NCI-H2107 treated with DMSO at 0.1 percent for 48 hours (cell line): Measurements from ENCODE around the gene EMILIN2.
"Not testable (repeated sequence)": the region's sequence is repeated elsewhere in the genome, so short reads cannot be mapped to it uniquely, and the experiment has no call there.

Experiments
- DNase-seq: peaks from one replicate; lab custom pipeline; 2025; ENCODE audit not compliant: unreplicated experiment; lab: John Stamatoyannopoulos, UW

The EMILIN2 gene

GRCh38 chr18:2843146-2843545, 3.7 kb upstream of the EMILIN2 start:
- no peak for DNase-seq

DNA sequence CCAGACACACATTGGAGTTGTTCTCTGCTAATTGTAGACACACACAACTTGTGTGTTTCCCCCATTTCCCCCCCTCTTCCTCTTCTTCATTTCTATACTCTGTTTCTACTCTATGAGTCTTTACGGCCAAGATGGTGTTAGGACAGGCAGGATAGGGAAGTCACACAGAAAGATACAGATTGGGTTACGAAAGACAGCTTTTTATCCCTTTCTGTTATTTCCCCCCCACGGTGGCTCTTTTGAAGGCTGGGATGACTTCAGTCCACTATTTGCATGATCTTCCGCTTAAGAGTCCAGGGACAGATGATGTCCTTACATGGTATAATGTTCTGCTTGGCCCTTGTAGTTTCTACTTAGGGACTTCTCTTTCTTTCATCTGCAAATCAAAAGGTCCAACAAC, 1.6 kb upstream of the EMILIN2 start:
- no peak for DNase-seq

GRCh38 chr18:2847317-2848246, 776 bp downstream of the EMILIN2 start:
- DNase-seq = no peak

- no peak for DNase-seq
Observed at GRCh38 chr18:2848247-2849246, 1.7 kb downstream of the EMILIN2 start.

DNA sequence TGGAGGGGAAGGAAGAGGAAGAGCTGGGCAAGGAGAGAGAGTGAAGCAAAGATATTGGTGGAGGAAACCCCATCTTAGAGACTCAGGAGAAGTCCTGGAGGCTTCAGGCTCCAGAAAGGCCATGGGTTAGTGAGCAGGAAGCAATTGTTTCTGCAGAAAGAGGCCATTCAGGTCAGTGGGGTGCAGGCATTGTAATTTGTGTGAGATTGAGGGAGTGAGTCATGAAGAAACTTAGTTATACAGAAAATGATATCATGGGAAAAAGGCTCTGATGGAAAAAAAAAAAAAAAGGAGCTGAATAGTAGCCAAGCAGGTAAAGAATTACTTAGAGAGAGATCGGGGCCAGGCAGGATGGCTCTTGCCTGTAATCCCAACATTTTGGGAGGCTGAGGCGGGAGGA, 4.0 kb downstream of the EMILIN2 start:
- no peak for DNase-seq

DNA sequence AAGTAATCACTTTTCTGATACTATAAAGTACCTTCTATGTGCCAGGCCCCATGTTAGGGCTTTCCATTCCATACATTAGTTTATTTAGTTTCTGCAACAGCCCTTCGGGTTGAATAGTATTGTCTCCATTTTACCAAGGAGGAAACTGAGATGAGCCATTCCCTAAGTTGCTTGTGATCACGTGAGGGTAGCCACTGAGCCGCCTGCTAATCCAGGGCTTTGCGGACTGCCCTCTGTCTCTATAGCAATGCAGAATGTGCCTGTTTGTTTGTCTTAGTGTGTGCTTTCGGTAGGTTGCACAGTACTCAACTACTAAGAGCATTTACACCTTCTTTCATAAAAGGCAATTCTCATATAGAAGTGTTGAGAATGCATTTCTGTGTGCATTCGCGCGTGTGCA, 5.0 kb downstream of the EMILIN2 start:
- no peak for DNase-seq

DNA sequence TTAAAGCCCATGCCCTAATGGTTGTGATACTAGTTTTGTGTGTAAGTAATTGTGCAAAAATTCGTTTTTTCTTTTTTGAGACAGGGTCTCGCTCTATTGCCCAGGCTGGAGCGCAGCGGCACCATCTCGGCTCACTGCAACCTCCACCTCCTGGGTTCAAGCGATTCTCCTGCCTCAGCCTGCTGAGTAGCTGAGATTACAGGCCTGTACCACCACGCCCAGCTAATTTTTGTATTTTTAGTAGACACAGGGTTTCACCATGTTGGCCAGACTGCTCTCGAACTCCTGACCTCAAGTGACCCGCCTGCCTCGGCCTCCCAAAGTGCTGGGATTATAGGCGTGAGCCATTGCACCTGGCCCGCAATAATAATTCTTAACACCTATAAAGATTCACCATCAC, 5.7 kb downstream of the EMILIN2 start:
- not testable (repeated sequence) for DNase-seq

DNA sequence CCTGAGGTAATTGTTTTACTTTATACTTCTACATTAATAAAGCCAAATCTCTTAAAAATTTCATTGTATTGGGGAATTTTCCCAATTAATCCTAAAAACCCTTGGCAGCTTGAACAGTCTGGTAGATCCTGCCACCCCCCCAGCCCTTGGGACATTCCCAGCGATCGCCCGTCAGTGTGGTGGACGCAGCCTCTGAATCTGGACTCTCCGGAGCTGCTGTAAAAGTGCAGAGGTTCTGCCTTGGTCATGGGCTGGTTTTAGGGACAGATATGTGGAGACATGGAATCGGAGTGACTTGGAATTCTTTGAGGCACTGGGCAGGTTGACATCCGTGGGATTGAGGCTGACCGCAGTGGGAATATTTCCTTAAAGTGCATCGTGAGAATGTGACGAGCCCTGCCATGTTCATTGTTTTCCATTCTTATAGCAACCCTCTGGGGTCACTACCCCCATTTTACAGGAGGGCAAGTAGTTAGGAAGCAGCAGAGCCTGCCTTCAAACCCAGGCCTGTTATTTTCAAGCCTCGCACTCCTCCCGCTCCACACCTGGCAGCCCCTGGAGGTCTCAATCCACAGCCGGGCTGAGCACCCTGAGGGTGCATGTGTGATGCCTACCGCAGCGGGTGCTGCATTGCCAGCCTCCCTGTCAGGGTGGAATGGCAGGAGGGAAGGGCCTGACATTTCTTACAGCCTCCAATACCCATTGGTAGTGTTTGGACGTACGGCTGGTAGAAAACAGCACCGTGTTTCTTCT, 6.5 kb downstream of the EMILIN2 start:
- no peak for DNase-seq

- DNase-seq = no peak
Observed at GRCh38 chr18:2853926-2854664, 7.3 kb downstream of the EMILIN2 start.

DNA sequence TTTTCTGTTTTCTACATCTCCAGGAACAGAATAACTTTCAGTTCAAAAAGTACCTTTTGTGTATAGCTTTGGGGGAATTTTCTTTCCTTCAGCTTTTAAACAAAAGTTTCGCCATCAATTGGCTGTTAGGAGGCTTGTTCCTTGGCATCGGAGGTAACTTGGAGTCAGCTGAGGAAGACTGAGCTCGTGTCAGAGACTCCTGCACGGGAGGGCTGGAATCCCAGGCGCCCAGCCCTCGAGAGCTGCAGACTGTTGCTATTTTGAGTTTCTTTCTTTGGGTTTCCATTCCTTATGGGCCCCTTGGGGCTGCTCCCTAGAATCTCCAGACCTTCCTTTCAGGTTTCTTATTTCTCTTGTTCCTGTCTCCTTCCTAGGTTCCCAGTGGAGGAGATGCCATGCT, 8.1 kb downstream of the EMILIN2 start:
- no peak for DNase-seq

DNA sequence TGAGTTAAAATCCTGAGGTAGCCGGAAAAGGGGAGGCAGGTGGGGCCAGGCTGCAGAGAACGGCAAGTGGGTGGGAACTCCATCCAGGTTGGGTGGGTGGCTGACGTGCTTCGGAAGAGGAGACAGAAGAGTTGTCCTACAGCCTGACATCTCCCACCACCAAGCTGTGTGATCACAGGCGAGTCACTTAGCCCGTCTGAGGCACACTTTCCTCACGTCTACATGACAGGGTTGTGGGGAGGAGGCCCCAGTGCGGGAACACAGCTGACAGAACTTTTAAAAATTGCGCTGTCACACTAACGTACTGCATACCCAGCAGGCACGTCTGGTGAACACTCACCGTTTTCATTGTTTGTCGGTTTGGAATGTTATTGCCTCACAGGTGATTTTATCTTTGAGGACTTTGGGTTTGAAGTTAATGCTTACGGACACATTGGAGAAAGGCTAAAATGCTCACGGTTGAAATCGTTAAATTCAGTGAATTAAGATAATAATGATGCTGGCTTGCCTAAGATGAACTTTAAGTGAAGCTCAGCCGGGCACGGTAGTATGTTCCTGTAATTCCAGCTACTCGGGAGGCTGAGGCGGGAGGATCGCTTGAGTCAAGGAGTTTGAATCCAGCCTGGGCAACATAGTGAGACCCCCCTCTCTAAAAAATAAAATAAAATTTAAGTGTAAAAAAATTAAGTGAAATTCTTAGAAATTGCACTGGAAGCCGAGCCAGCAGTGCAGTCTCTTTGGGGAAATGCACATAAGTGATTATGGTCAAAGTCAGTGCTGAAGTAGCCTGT, 8.9 kb downstream of the EMILIN2 start:
- DNase-seq = no peak

DNA sequence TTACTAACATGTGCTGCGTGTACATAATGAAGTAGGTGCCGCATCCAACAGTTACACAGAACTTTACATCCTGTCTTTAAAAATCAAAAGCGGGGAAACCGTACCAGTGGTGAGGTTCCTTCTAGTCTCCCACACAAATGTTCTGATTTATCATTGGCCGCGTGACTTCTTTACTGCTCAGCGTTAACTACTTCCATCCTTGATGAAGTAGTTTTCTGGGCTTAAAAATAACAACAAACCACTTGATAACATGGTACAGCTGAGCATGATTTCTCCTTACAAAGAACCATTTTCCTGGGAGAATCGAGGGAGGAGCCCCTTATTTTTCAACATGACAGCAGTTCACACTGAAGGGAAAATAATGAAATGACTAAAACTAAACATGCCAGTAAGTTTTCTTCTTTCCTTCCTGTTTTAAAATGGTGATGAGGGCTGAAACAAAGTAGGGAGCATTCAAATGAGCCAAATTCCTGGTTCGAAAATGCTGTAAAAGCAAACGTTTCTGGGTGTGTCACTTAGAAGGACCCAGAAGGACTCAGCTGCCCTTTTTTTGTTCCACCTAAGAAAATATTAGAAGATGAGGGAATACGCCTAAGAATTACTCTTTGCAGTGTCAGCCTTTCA, 9.9 kb downstream of the EMILIN2 start:
- DNase-seq = no peak

DNA sequence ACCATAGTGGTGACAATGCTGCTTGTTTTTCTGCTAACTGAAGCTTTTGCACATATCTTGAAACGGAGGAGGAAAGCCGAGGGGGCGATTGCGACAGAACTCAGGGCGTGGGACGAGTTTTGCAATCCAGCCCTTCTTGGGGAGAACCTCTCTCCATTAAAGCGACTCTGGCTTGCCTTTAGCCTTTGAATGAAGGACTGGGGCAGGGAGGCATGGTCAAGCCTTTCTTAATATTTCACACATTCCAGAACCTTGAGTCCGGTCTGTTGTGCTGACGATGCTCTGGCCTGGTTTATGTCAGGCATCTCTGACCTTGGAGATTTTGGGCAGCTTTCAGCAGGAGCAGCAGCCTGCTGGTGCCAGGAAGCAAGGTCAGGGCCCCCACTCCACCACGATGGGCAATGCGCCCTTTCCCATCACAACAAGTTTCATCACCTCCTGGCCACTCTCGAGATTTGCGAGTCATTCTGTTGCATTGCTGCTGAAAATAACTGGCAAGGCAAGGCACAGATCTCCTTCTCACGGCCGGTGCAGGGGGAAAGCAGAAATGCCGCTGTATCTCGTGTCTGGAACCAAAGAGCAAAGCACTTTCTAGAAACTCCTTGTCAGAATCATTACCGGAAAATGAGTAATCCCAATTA, 10.8 kb downstream of the EMILIN2 start:
- DNase-seq = no peak

GRCh38 chr18:2860397-2860796, 13.6 kb downstream of the EMILIN2 start:
- not testable (repeated sequence) for DNase-seq

GRCh38 chr18:2863997-2864396, 17.2 kb downstream of the EMILIN2 start:
- DNase-seq = not testable (repeated sequence)

- DNase-seq = not testable (repeated sequence)
Observed at GRCh38 chr18:2866465-2866864, 19.7 kb downstream of the EMILIN2 start.

DNA sequence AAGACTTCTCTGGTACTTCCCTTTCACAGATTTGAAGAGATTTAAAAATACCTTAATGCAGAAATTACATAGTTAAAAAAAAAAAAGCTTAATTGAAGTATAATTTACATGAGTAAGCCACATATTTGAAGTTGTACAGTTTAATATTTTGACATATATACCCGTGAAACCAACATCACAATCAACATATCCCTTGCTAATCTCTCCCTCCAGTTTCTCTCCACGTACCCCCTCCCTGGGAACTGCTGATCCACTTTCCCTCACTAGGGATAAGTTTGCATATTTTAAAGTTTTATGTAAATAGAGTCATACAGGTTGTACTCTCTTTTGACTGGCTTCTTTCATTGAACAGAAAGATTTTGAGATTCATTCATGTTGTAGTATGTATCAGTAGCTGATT, 22.4 kb downstream of the EMILIN2 start:
- DNase-seq = no peak

DNA sequence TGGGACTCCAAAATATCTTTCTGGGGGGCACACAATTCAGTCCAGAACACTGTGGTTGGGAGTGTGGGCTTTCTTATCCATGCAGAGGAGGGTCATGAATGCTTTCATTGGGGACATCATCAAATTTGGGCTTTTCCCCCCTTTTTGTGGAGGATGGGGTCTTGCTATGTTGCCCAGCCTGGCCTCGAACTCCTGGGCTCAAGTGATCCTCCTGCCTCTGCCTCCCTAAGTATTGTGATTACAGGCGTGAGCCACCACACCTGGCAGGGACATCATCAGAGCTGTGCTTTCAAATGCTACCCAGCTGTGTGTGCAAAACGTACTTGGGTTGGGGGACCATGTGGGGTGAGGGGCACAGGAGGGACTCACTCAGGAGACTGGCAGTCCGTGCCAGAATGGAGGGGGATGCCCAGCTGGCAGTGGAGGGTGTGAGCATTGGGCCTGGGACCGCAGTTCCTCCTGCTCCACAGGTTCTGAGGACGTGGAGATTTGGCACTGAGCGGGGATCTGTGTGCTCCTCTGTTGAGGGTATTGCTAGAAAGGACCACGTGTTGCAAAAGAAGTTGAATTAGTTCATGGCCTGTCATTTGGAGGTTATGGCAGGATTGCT, 24.4 kb downstream of the EMILIN2 start:
- no peak for DNase-seq
